ENCODE measurements around the gene OTUB1. TPM values are rescaled to one million over a fixed set of nuclear protein-coding genes. Genes with fewer than 3 reads are reported as not detected.

OTUB1 gene
- total and polyA plus RNA-seq, 5 donors: 44.9 to 62.4 (median 52.9) TPM

Other genes starting within 250 kb of the OTUB1 start
- gene ZFTA, start 217.7 kb upstream of the OTUB1 start, total RNA-seq: 10 to 100 TPM; 13.9 to 17.7 (median 15.4) TPM
- 7.9 TPM for gene ZFTA, start 217.7 kb upstream of the OTUB1 start, polyA plus RNA-seq
- 10 to 100 TPM; 12.8 to 18.8 (median 17.4) TPM for gene SPINDOC, start 173.0 kb upstream of the OTUB1 start, total RNA-seq
- 13.6 TPM for gene SPINDOC, start 173.0 kb upstream of the OTUB1 start, polyA plus RNA-seq
- gene MARK2, start 147.3 kb upstream of the OTUB1 start, total RNA-seq: 10 to 100 TPM; 31.3 to 45.3 (median 41.1) TPM
- 20.0 TPM for gene MARK2, start 147.3 kb upstream of the OTUB1 start, polyA plus RNA-seq
- gene RCOR2, start 69.3 kb upstream of the OTUB1 start, total RNA-seq: 10 to 100 TPM in 1 of 4 donors, 1 to 10 TPM in 3; 1.6 to 10.1 (median 8.7) TPM
- gene RCOR2, start 69.3 kb upstream of the OTUB1 start, polyA plus RNA-seq: 3.2 TPM
- 10 to 100 TPM; 27.4 to 47.6 (median 29.2) TPM for gene NAA40, start 47.4 kb upstream of the OTUB1 start, total RNA-seq
- gene NAA40, start 47.4 kb upstream of the OTUB1 start, polyA plus RNA-seq: 20.1 TPM
- 100 to 1,000 TPM; 726 to 908 (median 798) TPM for gene COX8A, start 11.8 kb upstream of the OTUB1 start, total RNA-seq
- gene COX8A, start 11.8 kb upstream of the OTUB1 start, polyA plus RNA-seq: 2,526 TPM
- gene FLRT1, start 49.5 kb downstream of the OTUB1 start, total RNA-seq: 1 to 10 TPM in 3 of 4 donors, under 1 TPM in 1; 0.92 to 2.0 (median 1.6) TPM
- gene FLRT1, start 49.5 kb downstream of the OTUB1 start, polyA plus RNA-seq: 1.5 TPM
- 10 to 100 TPM; 40.4 to 62.2 (median 52.6) TPM for gene MACROD1, start 179.7 kb downstream of the OTUB1 start, total RNA-seq
- 63.8 TPM for gene MACROD1, start 179.7 kb downstream of the OTUB1 start, polyA plus RNA-seq
- gene STIP1, start 199.7 kb downstream of the OTUB1 start, total RNA-seq: 100 to 1,000 TPM in 2 of 4 donors, 10 to 100 TPM in 2; 93.0 to 170 (median 122) TPM
- 99.7 TPM for gene STIP1, start 199.7 kb downstream of the OTUB1 start, polyA plus RNA-seq
- 10 to 100 TPM in 3 of 4 donors, 1 to 10 TPM in 1; 5.9 to 17.5 (median 12.3) TPM for gene FERMT3, start 220.3 kb downstream of the OTUB1 start, total RNA-seq
- 5.2 TPM for gene FERMT3, start 220.3 kb downstream of the OTUB1 start, polyA plus RNA-seq
- 10 to 100 TPM; 55.3 to 78.1 (median 67.4) TPM for gene TRPT1, start 239.7 kb downstream of the OTUB1 start, total RNA-seq
- 95.4 TPM for gene TRPT1, start 239.7 kb downstream of the OTUB1 start, polyA plus RNA-seq
- 10 to 100 TPM; 71.7 to 82.1 (median 78.1) TPM for gene NUDT22, start 239.8 kb downstream of the OTUB1 start, total RNA-seq
- gene NUDT22, start 239.8 kb downstream of the OTUB1 start, polyA plus RNA-seq: 65.7 TPM
- gene DNAJC4, start 244.1 kb downstream of the OTUB1 start, total RNA-seq: 10 to 100 TPM; 46.3 to 61.0 (median 49.5) TPM
- 95.7 TPM for gene DNAJC4, start 244.1 kb downstream of the OTUB1 start, polyA plus RNA-seq
- gene VEGFB, start 248.1 kb downstream of the OTUB1 start, total RNA-seq: 100 to 1,000 TPM; 290 to 377 (median 344) TPM
- gene VEGFB, start 248.1 kb downstream of the OTUB1 start, polyA plus RNA-seq: 340 TPM